ENCODE data around the gene STK35. TPM values are rescaled to one million over a fixed set of nuclear protein-coding genes. Genes with fewer than 3 reads are reported as not detected.

The STK35 gene
- total and polyA plus RNA-seq, 2 of the 8 experiments (the other 6 are each of a cell fraction or from before 2014, with no cell fraction given), result 24.9 to 45.0 TPM

GRCh38 chr20:2066461-2067122, 35.0 kb upstream of the STK35 start:
- Histone ChIP-seq H2BK20ac (ENCODE audit: low read length) (no peak overlapping the region), H2AK5ac (ENCODE audit: low read depth, low read length) (no peak overlapping the region), H3K4me1 (replicated peaks in 1 of 4; ENCODE audit: control insufficient read depth in 3 of 4, insufficient read depth in 4 of 4, low read length in 3 of 4) (no peaks in the 10 kb centered on the region), H3K23me2 (ENCODE audit: low read depth, low read length) (no peaks in the 10 kb centered on the region; the same call in 1 of the 2 replicates), H3K23ac (ENCODE audit: insufficient read length) (no peak overlapping the region), H2BK15ac (ENCODE audit: low read length) (no peak overlapping the region), H3K9me3 (ENCODE audit: insufficient read depth in 2 of 2, low read depth in 1 of 2, low read length in 1 of 2) (no peaks in the 10 kb centered on the region), H4K91ac (replicated peaks; ENCODE audit: insufficient read length, low read length) (no peak overlapping the region), H3K14ac (ENCODE audit: insufficient read length) (no peak overlapping the region), H2BK12ac (ENCODE audit: low read depth, low read length) (no peak overlapping the region), H4K5ac (ENCODE audit: insufficient read length, low read depth, low read length) (no peak overlapping the region), H3K4me3 (ENCODE audit: extremely low read depth in 1 of 4, insufficient read depth in 2 of 4, low read depth in 3 of 4, low read length in 4 of 4) (no peak overlapping the region), H3K56ac (replicated peaks; ENCODE audit: insufficient read length, low read depth, low read length) (no peak overlapping the region), H3K27me3 (replicated peaks in 1 of 4; ENCODE audit: control insufficient read depth in 3 of 4, extremely low read depth in 1 of 4, insufficient read depth in 3 of 4, low read length in 3 of 4) (no peaks in the 10 kb centered on the region), H4K8ac (ENCODE audit: extremely low read depth, insufficient read depth, low read length) (no peak overlapping the region), H2AFZ (ENCODE audit: low read length) (no peak overlapping the region), H3K27ac (ENCODE audit: low read depth, low read length) (no peak overlapping the region), H3K18ac (ENCODE audit: extremely low read depth, low read length) (no peak overlapping the region), H2BK5ac (ENCODE audit: low read depth, low read length) (no peak overlapping the region), H4K20me1 (replicated peaks in 1 of 2; ENCODE audit: control insufficient read depth in 1 of 2, insufficient read depth in 2 of 2, low read length in 2 of 2) (no peaks in the 10 kb centered on the region), H3K4me2 (ENCODE audit: insufficient read depth in 1 of 2, low read depth in 2 of 2, low read length in 2 of 2) (no peak overlapping the region), H3K79me2 (ENCODE audit: control insufficient read depth in 1 of 2, insufficient read depth in 2 of 2, low read length in 2 of 2) (no peaks in the 10 kb centered on the region), H3K9ac (replicated peaks in 1 of 4; ENCODE audit: extremely low read depth in 1 of 4, low read depth in 3 of 4, low read length in 3 of 4) (no peak overlapping the region), H3K4ac (replicated peaks; ENCODE audit: insufficient read length, low read depth, low read length) (no peak overlapping the region), H2BK120ac (replicated peaks; ENCODE audit: low read depth, low read length) (no peak overlapping the region), H3K79me1 (ENCODE audit: low read depth, low read length) (no peaks in the 10 kb centered on the region), H3K36me3 (ENCODE audit: control insufficient read depth in 2 of 4, insufficient read depth in 4 of 4, low read length in 3 of 4) (no peaks in the 10 kb centered on the region)
- DNase-seq (ENCODE audit: low read depth in 1 of 2, low spot score in 2 of 2) (no peak), FAIRE-seq (no peak)
- ChIA-PET POLR2A (ENCODE audit: partially characterized antibody) (no interaction called here), CTCF (ENCODE audit: partially characterized antibody) (interaction anchor here (1.1 to 1.7 kb wide), 5 partner anchors 27 to 301 kb away, joined by 3 to 4 read pairs (median 3); no protein-coding TSS in a partner anchor)
- no peak for TF ChIP-seq NANOG (IDR thresholded peaks at IDR 0.05; ENCODE audit: insufficient read depth, low read depth, low read length, poor library complexity, severe bottlenecking)
- 98% methylated on average over 2 of the region's 2 CpGs; no CpG with 5 or more reads in 1 of the 2 experiments for WGBS, 2 experiments (ENCODE audit: extremely low coverage in 1 of 2, insufficient coverage in 1 of 2, insufficient read length in 1 of 2, insufficient replicate concordance in 2 of 2, low coverage in 1 of 2, low lambda C conversion rate in 2 of 2, missing lambda C conversion rate in 1 of 2)
